Neural cell (in vitro differentiated cells): ENCODE results near the gene TMEFF2.

Source experiments
- CTCF ChIP-seq: fragments of 450-650 bp; IDR thresholded peaks from 2 replicates; pipeline ENCODE4 v1.5.1; 2014; ENCODE audit warnings: antibody characterized with exemption, mild to moderate bottlenecking, moderate library complexity; ENCODE audit not compliant: poor library complexity, severe bottlenecking
- EZH2 ChIP-seq: fragments of 200-600, 300-800 bp; shearing (Covaris generic), sonication (generic); IDR thresholded peaks from 2 replicates; pipeline ENCODE4 v1.6.1; 2014; ENCODE audit warnings: antibody characterized with exemption, low read length, borderline replicate concordance, mild to moderate bottlenecking; ENCODE audit not compliant: insufficient read depth, poor library complexity, severe bottlenecking
- POLR2AphosphoS5 ChIP-seq: IDR thresholded peaks from 2 replicates; pipeline ENCODE4 v1.6.1; 2012
- RAD21 ChIP-seq: fragments of 450-650 bp; conservative IDR thresholded peaks from 2 replicates; pipeline ENCODE4 v1.6.1; 2014; ENCODE audit warnings: antibody characterized with exemption, mild to moderate bottlenecking, moderate library complexity

GRCh38 chr2:191917430-191917881, 277.3 kb downstream of the TMEFF2 start:
- no peak for TF ChIP-seq CTCF
- TF ChIP-seq POLR2AphosphoS5 = no peak
- TF ChIP-seq EZH2 = no peak
- TF ChIP-seq RAD21 = no peak
